ACC112 (cell line): ENCODE data around the gene NFIC.
"Not testable (repeated sequence)": the region's sequence is repeated elsewhere in the genome, so short reads cannot be mapped to it uniquely, and the experiment has no call there.

Experiments used
- H2AFZ ChIP-seq: fragments of 200-600 bp; sonication (generic); one replicate; pipeline ENCODE4 v1.6.0; 2017; ENCODE audit warnings: antibody characterized with exemption, low read length; ENCODE audit not compliant: unreplicated experiment
- H3K27ac ChIP-seq: fragments of 200-600 bp; sonication (generic); 2 replicates; pipeline ENCODE4 v1.5.1; 2014; ENCODE audit warnings: low read depth, mild to moderate bottlenecking, antibody characterized with exemption, low read length, moderate library complexity
- H3K27me3 ChIP-seq: fragments of 200-600 bp; sonication (generic); 2 replicates; pipeline ENCODE4 v1.6.1; 2014; ENCODE audit warnings: mild to moderate bottlenecking, antibody characterized with exemption, low read length, moderate library complexity, mixed read lengths; ENCODE audit not compliant: insufficient read depth
- H3K36me3 ChIP-seq: fragments of 200-600 bp; sonication (generic); 2 replicates; pipeline ENCODE4 v1.6.1; 2016; ENCODE audit warnings: mild to moderate bottlenecking, antibody characterized with exemption, low read length, moderate library complexity, mixed read lengths; ENCODE audit not compliant: insufficient read depth
- H3K4me1 ChIP-seq: fragments of 200-600 bp; sonication (generic); one replicate; pipeline ENCODE4 v1.6.1; 2016; ENCODE audit warnings: low read length, mixed read lengths; ENCODE audit not compliant: insufficient read depth, unreplicated experiment, control insufficient read depth
- H3K4me3 ChIP-seq: fragments of 200-600 bp; sonication (generic); 2 replicates; pipeline ENCODE4 v1.5.1; 2014; ENCODE audit warnings: mild to moderate bottlenecking, low read depth, low read length
- H3K79me2 ChIP-seq: fragments of 200-600 bp; sonication (generic); one replicate; pipeline ENCODE4 v1.6.0; 2016; ENCODE audit warnings: low read length; ENCODE audit not compliant: control insufficient read depth, unreplicated experiment, insufficient read depth

The NFIC gene

GRCh38 chr19:3389876-3390371 lies 23.5 kb downstream of the NFIC start:
- Histone ChIP-seq H3K79me2 (peaks cover 70% of the 10 kb centered on the region), H3K4me3 (no peak overlapping the region), H3K27me3 (no peaks in the 10 kb centered on the region), H3K36me3 (no peaks in the 10 kb centered on the region), H3K27ac (no peak overlapping the region), H3K4me1 (peaks cover 33% of the 10 kb centered on the region), H2AFZ (no peak overlapping the region)

GRCh38 chr19:3391911-3392310 lies 25.5 kb downstream of the NFIC start:
- Histone ChIP-seq H3K79me2 (peaks cover 62% of the 10 kb centered on the region), H3K4me1 (peaks cover 20% of the 10 kb centered on the region)
- H3K36me3 ChIP-seq, H3K27ac ChIP-seq, H3K27me3 ChIP-seq, H2AFZ ChIP-seq, H3K4me3 ChIP-seq: not testable (repeated sequence)

GRCh38 chr19:3392480-3392879 lies 26.1 kb downstream of the NFIC start:
- Histone ChIP-seq H3K4me1 (peaks cover 22% of the 10 kb centered on the region), H3K27me3 (no peaks in the 10 kb centered on the region), H3K36me3 (no peaks in the 10 kb centered on the region), H2AFZ (no peak overlapping the region), H3K79me2 (peaks cover 64% of the 10 kb centered on the region), H3K27ac (no peak overlapping the region), H3K4me3 (no peak overlapping the region)

- peaks cover 65% of the 10 kb centered on the region for H3K79me2 ChIP-seq
- no peak overlapping the region for H3K4me3 ChIP-seq
Measured at GRCh38 chr19:3396881-3397265, 30.5 kb downstream of the NFIC start.

GRCh38 chr19:3397266-3398022 lies 31.1 kb downstream of the NFIC start:
- no peak overlapping the region for H2AFZ ChIP-seq
- peaks cover 4% of the 10 kb centered on the region; the same call in 1 of the 2 replicates for H3K36me3 ChIP-seq
- H3K4me3 ChIP-seq = no peak overlapping the region
- peaks cover 7% of the 10 kb centered on the region for H3K4me1 ChIP-seq
- no peak overlapping the region for H3K27ac ChIP-seq
- H3K27me3 ChIP-seq = no peaks in the 10 kb centered on the region
- peaks cover 65% of the 10 kb centered on the region for H3K79me2 ChIP-seq

More at GRCh38 chr19:3396881-3397265, 30.5 kb downstream of the NFIC start:
- no peak overlapping the region for H3K27ac ChIP-seq
- no peak overlapping the region for H2AFZ ChIP-seq
- peaks cover 7% of the 10 kb centered on the region for H3K4me1 ChIP-seq
- H3K36me3 ChIP-seq = peaks cover 4% of the 10 kb centered on the region; the same call in 1 of the 2 replicates
- no peaks in the 10 kb centered on the region for H3K27me3 ChIP-seq

- peaks cover 4% of the 10 kb centered on the region; the same call in 1 of the 2 replicates for H3K36me3 ChIP-seq
- no peaks in the 10 kb centered on the region for H3K27me3 ChIP-seq
Measured at GRCh38 chr19:3398114-3398899, 31.9 kb downstream of the NFIC start.

GRCh38 chr19:3398900-3399278 lies 32.5 kb downstream of the NFIC start:
- Histone ChIP-seq H3K27me3 (no peaks in the 10 kb centered on the region), H3K4me3 (no peak overlapping the region), H3K4me1 (peaks cover 12% of the 10 kb centered on the region), H3K27ac (no peak overlapping the region), H3K36me3 (peaks cover 4% of the 10 kb centered on the region; the same call in 1 of the 2 replicates), H2AFZ (no peak overlapping the region), H3K79me2 (peaks cover 68% of the 10 kb centered on the region)

More at GRCh38 chr19:3398114-3398899, 31.9 kb downstream of the NFIC start:
- Histone ChIP-seq H3K4me3 (no peak overlapping the region), H3K79me2 (peaks cover 68% of the 10 kb centered on the region), H3K27ac (no peak overlapping the region), H3K4me1 (peaks cover 12% of the 10 kb centered on the region), H2AFZ (no peak overlapping the region)

GRCh38 chr19:3399311-3399710 lies 32.9 kb downstream of the NFIC start:
- H3K27ac ChIP-seq, H3K36me3 ChIP-seq, H2AFZ ChIP-seq, H3K27me3 ChIP-seq, H3K4me3 ChIP-seq: not testable (repeated sequence)
- Histone ChIP-seq H3K4me1 (peaks cover 15% of the 10 kb centered on the region), H3K79me2 (peaks cover 68% of the 10 kb centered on the region)

- no peak overlapping the region for H3K27ac ChIP-seq
- no peak overlapping the region for H3K4me3 ChIP-seq
- peaks cover 24% of the 10 kb centered on the region for H3K4me1 ChIP-seq
- H3K79me2 ChIP-seq = peaks cover 71% of the 10 kb centered on the region
- no peak overlapping the region for H2AFZ ChIP-seq
- H3K27me3 ChIP-seq = no peaks in the 10 kb centered on the region
- peaks cover 4% of the 10 kb centered on the region; the same call in 1 of the 2 replicates for H3K36me3 ChIP-seq
Measured at GRCh38 chr19:3401004-3401768, 34.8 kb downstream of the NFIC start.
